HPDE6-E6E7 (cell line): ENCODE data around the gene RUVBL1.
A peak's percentile ranks its signal among the peaks of the same experiment; 100 is the strongest.

Experiments
- DNase-seq: peaks from one replicate; pipeline ENCODE4 v3.0.0; 2011; ENCODE audit warnings: missing footprints; ENCODE audit errors: extremely low spot score

The RUVBL1 gene

GRCh38 chr3:128133273-128133883, 9.8 kb upstream of the RUVBL1 start:
- no peak for DNase-seq

- no peak for DNase-seq
These were observed 8.5 kb upstream of the RUVBL1 start for GRCh38 chr3:128131897-128132646.

DNA sequence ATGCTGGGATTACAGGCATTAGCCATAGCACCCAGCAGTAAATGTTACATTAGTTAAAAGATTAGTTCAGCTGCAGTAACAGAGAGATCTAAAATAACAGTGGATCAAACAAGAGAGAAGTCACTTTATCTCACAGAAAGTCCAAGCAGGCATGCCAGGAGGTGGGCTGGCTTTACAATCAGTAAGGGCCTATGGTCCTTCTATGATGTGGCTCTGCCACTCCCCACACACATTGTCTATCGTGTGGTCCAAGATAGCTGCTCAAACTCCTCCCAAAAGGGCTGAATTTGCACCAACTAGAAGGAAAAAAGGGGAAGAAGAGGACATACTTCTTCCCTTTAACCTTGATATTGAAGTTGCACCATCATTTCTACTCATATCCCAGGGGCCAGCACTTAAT, 4.6 kb upstream of the RUVBL1 start:
- no peak for DNase-seq

- DNase-seq, result no peak
These were observed 3.6 kb upstream of the RUVBL1 start for GRCh38 chr3:128127236-128127635.

GRCh38 chr3:128123156-128123537, 465 bp downstream of the RUVBL1 start:
- DNase-seq, result no peak

DNA sequence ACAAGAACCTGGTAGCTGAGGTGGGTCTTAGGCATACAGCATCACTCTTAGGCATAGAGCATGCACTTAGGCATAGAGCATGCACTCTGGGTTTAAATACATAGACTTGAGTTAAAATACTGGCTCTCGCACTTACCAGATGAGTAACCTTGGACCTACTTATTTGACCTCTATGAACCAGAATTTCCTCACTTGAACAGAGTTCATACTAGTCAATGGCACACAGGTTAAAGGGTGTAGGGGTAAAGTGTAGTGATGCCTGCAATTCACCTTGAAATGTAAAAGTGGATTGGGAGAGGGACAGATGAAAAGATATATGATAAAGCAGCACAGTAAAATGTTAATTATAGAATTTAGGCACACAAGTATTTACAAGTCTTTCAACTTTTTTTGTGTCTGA, 1.6 kb downstream of the RUVBL1 start:
- DNase-seq, result no peak

GRCh38 chr3:128113817-128114794, 9.5 kb downstream of the RUVBL1 start:
- DNase-seq, result no peak

DNA sequence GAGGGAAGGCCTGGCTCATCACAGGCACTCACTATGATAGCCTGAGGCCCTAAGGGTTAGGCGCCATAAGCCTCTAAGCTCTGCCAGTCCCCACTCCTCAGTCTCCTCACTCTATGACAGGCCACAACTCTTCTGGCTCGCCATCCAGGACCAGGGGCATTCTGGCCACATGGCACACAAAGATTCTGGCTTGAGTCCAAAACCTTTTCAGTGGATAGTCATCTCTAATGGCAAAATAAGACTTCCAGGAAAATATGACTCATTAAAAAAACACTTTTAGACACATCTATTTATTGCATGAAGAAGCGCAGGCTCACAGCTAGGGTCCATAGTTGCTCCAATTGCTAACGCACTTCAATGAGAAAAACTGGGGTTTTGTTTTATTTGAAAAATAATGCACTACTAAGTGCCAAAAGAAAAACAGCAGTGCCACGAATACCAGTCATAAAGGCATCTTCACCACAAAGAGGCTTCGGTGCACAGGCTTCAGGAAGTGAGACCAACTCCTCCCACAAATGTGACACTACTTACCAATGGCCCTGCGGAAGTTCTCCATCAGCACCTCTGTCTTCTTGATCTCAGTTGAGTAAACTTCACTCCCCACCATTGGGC, 11.1 kb downstream of the RUVBL1 start:
- DNase-seq, result peak; percentile 42

DNA sequence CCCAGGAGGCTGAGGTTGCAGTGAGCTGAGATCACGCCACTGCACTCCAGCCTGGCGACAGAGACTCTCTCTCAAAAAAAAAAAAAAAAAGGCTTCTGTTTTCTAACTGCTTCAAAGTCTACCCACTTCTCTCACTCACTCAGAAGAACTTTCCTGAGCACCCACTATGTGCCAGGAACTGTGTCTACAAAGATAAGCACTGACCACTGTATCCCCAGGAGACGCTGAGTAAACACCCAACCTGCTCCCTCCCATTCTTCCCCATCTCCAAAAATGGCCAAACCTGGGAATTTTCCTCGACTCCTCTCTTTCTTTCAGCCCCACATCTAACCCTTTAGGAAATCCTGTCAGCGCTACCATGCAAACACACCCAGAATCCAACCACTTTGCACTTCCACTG, 12.5 kb downstream of the RUVBL1 start:
- no peak for DNase-seq

GRCh38 chr3:128107834-128108233, 15.8 kb downstream of the RUVBL1 start:
- DNase-seq, result no peak

GRCh38 chr3:128103136-128103676, 20.4 kb downstream of the RUVBL1 start:
- DNase-seq, result no peak

DNA sequence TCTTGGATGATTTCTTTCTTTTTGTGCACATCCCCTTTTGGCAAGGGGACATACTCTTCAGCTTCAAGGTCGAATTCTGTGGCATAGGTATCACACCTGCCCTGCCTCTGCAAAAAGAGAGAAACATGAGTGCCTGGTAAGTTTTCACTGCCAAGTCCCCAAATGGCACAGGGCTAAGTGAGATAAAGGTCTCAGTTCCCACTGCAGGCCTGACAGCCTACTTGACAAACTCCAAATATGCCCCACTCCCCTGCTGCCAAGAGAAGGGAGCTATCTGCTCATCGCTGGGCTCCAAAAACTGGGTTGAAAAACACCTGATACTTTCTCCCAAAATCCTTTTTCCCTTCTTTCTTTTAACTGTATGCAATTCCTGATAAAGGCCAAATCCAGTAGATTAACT, 23.0 kb downstream of the RUVBL1 start:
- no peak for DNase-seq

GRCh38 chr3:128100161-128100560, 23.5 kb downstream of the RUVBL1 start:
- no peak for DNase-seq

DNA sequence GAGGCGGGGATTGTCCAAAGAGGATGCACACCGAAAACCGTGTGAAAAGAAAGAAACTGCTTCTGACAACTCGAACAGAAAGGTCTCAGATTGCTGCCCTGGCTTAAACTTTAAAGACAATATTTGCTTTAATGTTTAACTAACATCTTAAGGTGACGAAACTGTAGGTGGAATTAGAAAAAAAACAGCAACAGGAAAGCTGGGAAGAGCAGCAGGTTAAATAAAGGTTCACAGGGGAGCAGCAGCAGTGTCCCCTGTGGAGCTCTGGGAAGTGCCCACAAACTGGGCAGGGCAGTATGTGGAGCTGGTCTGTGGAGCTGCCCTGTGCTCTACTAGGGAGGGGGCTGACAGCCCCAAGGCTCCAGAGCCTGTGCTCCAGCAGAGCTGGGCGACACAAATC, 25.4 kb downstream of the RUVBL1 start:
- DNase-seq, result no peak

- peak; percentile 95 for DNase-seq
These were observed 28.3 kb downstream of the RUVBL1 start for GRCh38 chr3:128095222-128095703.

- DNase-seq, result no peak
These were observed 29.1 kb downstream of the RUVBL1 start for GRCh38 chr3:128094295-128095151.

DNA sequence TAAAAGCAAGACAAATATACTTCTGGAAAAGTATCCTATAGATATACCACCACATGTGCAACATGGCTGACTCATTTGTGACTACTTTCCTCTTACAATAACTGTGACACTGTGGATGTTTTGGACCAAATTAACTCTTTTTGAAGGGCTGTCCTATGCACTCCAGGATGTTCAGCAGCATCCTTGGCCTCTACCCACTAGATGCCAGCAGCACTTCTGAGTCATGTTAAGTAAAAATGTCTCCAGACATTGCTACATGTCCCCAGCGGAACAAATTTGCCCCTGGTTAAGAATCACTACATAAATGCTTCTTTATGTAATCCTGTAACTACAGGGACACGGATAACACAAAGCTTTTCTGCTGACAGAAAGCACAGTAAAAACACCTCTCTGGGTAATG, 32.0 kb downstream of the RUVBL1 start:
- DNase-seq, result no peak

DNA sequence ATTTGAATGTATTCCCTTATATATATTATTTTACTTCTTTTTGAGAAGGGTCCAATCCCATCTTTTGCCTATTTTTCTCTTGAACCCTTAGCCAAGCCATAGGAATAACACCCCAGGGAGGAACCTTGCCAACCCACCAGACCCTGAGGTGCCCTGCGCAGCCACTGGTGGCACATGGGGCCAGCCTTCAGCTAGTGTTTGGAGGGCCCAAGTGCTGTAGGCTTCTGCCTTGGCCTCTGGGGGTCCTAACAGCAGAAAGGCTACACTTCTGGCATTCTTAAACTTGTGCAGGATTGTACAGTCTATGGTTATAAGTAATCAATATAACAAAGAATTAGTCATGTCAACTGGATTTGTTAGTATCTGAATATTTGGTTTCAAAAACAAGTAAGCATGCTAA, 34.5 kb downstream of the RUVBL1 start:
- no peak for DNase-seq

DNA sequence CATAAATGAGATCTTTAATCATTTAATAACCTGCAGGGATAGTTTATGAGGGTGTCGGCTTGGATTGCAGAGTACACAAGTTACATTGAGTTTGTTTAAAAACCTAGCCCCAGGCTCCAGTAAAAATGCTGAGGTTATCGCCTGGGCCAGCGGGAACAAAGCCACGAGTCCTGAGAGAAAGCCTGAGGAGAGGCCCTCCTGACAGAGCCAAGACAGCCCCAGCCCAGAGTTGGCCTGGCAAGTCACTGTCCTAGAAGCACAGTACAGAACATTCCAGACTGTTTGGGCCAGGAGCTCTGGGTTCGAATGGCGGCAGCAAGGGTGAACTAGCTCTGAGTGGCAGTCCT, 39.0 kb downstream of the RUVBL1 start:
- no peak for DNase-seq

DNA sequence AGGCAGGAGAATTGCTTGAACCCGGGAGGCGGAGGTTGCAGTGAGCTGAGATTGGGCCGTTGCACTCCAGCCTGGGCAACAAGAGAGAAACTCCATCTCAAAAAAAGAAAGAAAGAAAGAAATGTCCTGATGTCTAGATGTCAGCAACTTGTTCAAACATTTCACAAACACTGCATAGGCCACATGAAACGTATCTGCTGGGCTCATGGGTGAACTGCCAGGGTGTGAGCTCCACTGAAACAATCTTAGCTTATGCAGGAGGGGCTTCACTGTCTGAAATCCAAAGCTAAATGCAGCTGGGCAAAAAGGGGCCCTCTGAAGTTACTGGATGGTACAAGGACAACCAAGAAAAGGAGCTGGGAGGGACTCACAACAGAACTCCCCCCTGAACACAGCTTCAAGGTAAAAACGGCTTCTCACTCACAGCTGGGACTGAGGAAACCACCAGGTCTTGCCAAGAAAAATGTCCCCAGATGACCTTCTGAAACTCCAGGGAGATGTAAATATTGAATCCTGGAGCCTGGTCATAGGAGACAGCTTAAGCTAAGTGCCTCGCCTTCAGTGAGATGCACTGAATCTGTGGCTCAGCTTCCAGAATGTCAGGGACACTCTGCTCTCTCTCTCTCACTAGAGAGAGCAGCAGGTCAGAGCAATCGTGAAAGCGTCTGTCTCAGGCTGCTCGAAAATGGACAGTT, 39.5 kb downstream of the RUVBL1 start:
- DNase-seq, result no peak
